K562 (cell line): ENCODE results near the gene RNF167. TPM values are rescaled to one million over a fixed set of nuclear protein-coding genes. Genes with fewer than 3 reads are reported as not detected.
A peak's percentile ranks its signal among the peaks of the same experiment; 100 is the strongest.

Source experiments
- CBX3 ChIP-seq, 2 experiments: IDR thresholded peaks; 1 replicate in 1 of 2; 2 replicates in 1 of 2; pipeline ENCODE4 v1.6.1; 2012; ENCODE audit warnings: inconsistent platforms in 2 of 2, low read length in 2 of 2, borderline replicate concordance in 1 of 2, control low read depth in 1 of 2
- KDM4B ChIP-seq, 2 experiments: fragments of 450-650 bp in 1 of 2; sonication (generic) in 1 of 2; IDR thresholded peaks; 2 replicates each; pipeline ENCODE4 v1.6.1; 2016 to 2017; ENCODE audit warnings: borderline replicate concordance in 2 of 2, antibody characterized with exemption in 1 of 2, low read depth in 1 of 2, mild to moderate bottlenecking in 1 of 2
- RBM15 ChIP-seq: fragments of 200-400 bp; formaldehyde crosslinking; IDR thresholded peaks from 2 replicates; pipeline ENCODE4 v1.6.1; 2018; ENCODE audit warnings: mild to moderate bottlenecking, low read length, moderate library complexity; ENCODE audit not compliant: insufficient read depth
- SP1 ChIP-seq: sonication (generic); formaldehyde crosslinking; IDR thresholded peaks from 2 replicates; pipeline ENCODE4 v1.8.1; 2022; ENCODE audit warnings: mild to moderate bottlenecking, missing genetic modification reagents
- TARDBP ChIP-seq: fragments of 450-650 bp; IDR thresholded peaks from 2 replicates; pipeline ENCODE4 v1.6.1; 2016
- ZFX ChIP-seq: sonication (generic); formaldehyde crosslinking; IDR thresholded peaks from 2 replicates; pipeline ENCODE4 v1.8.0; 2022; ENCODE audit warnings: mild to moderate bottlenecking, missing genetic modification reagents, moderate library complexity
- polyA plus RNA-seq, 8 experiments: library from polyadenylated mRNA; depleted of rRNA in 4 of 8; stranded (reverse) in 5 of 8; unstranded in 3 of 8; fragments of >200 nt; fragmentation: Nextera tagmentation in 2 of 8; fragmentation: Illumina TruSeq in 1 of 8; extraction: Ambion mirVana in 2 of 8; extraction: Trizol in 1 of 8; gene quantifications; 2 replicates each; pipeline versions ENCODE4 v1.2.1 to v1.2.3, GENCODE V29; 2011 to 2014; ENCODE audit warnings: inconsistent platforms in 1 of 8, missing spikeins in 1 of 8
- total RNA-seq, 7 experiments: library from RNA; depleted of rRNA in 6 of 7; stranded (reverse); fragments of >200 nt in 6 of 7; fragmentation: Illumina TruSeq in 2 of 7; extraction: Trizol in 2 of 7; gene quantifications; 2 replicates each; pipeline versions ENCODE4 v1.2.1 to v1.2.3, GENCODE V29; 2011 to 2021; ENCODE audit warnings: low replicate concordance in 1 of 7
- TF ChIP-seq, protein P1 (sequence below): sonication (generic); formaldehyde crosslinking; IDR thresholded peaks from 2 replicates; pipeline ENCODE4 v1.8.0; 2022; ENCODE audit warnings: mild to moderate bottlenecking, missing genetic modification reagents
- TF ChIP-seq, protein P2 (sequence below): IDR thresholded peaks from 2 replicates; pipeline ENCODE4 v1.6.1; 2011; ENCODE audit warnings: borderline replicate concordance, low read depth, mild to moderate bottlenecking, moderate library complexity, low read length; ENCODE audit not compliant: insufficient read depth, poor library complexity, severe bottlenecking
- TF ChIP-seq, protein P3 (sequence below): fragments of 250-450 bp; sonication (Bioruptor Pico); IDR thresholded peaks from 2 replicates; pipeline ENCODE4 v1.9.0; 2021; ENCODE audit warnings: mild to moderate bottlenecking, inconsistent platforms
- TF ChIP-seq, protein P4 (sequence below): sonication (generic); formaldehyde crosslinking; IDR thresholded peaks from 2 replicates; pipeline ENCODE4 v1.8.0; 2022; ENCODE audit warnings: missing genetic modification reagents, mild to moderate bottlenecking, moderate library complexity, borderline replicate concordance

Gene RNF167
- total and polyA plus RNA-seq, 9 of the 15 experiments (the other 6 are each of a cell fraction or from before 2014, with no cell fraction given), result 16.5 to 143 (median 45.5) TPM

DNA sequence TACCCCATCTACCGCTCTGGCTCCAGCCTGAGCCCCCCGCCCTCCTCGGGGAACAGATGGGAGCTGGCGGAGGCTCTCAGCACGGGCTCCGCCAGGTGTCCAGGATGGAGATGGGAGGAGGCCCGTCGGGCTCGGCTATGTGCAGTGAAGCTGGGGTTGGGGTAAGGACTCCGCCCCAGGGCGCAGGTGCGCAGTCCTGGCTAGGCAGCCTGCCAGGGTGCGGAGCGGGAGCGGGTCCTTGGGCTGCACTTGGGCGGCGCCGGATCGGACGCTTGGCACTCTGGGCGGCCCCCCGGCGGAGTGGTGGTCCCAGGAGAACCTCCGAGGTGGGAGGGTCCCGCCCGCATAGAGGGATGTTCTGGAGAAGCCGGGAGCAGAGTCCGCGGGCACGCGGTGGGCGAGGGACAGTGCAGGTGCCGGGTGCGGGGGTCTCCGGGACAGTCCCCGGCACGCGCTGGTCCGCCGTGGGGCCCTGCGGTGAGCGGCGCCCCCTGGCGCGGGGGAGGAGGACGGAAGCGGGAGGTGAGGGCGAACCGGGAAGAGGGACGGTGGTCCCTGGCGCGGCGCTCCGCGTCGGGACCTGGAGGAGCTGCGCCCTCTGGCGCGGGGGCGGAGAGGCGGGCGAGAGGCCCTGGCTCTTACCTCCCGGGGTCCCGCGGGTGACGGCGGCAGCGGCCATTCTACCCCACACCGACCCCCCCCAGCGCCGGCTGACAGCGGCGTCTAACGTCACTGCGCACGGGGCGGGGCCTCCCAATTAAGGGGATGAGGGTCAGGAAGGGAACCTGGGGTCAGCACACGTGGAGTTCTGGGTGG, 47.1 kb downstream of the RNF167 start, which contains the start of gene CAMTA2 (continued):
- TF ChIP-seq, protein P1, sequence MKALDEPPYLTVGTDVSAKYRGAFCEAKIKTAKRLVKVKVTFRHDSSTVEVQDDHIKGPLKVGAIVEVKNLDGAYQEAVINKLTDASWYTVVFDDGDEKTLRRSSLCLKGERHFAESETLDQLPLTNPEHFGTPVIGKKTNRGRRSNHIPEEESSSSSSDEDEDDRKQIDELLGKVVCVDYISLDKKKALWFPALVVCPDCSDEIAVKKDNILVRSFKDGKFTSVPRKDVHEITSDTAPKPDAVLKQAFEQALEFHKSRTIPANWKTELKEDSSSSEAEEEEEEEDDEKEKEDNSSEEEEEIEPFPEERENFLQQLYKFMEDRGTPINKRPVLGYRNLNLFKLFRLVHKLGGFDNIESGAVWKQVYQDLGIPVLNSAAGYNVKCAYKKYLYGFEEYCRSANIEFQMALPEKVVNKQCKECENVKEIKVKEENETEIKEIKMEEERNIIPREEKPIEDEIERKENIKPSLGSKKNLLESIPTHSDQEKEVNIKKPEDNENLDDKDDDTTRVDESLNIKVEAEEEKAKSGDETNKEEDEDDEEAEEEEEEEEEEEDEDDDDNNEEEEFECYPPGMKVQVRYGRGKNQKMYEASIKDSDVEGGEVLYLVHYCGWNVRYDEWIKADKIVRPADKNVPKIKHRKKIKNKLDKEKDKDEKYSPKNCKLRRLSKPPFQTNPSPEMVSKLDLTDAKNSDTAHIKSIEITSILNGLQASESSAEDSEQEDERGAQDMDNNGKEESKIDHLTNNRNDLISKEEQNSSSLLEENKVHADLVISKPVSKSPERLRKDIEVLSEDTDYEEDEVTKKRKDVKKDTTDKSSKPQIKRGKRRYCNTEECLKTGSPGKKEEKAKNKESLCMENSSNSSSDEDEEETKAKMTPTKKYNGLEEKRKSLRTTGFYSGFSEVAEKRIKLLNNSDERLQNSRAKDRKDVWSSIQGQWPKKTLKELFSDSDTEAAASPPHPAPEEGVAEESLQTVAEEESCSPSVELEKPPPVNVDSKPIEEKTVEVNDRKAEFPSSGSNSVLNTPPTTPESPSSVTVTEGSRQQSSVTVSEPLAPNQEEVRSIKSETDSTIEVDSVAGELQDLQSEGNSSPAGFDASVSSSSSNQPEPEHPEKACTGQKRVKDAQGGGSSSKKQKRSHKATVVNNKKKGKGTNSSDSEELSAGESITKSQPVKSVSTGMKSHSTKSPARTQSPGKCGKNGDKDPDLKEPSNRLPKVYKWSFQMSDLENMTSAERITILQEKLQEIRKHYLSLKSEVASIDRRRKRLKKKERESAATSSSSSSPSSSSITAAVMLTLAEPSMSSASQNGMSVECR (CRISPR knock-in tag), result peak; percentile 87
- TF ChIP-seq, protein P2, sequence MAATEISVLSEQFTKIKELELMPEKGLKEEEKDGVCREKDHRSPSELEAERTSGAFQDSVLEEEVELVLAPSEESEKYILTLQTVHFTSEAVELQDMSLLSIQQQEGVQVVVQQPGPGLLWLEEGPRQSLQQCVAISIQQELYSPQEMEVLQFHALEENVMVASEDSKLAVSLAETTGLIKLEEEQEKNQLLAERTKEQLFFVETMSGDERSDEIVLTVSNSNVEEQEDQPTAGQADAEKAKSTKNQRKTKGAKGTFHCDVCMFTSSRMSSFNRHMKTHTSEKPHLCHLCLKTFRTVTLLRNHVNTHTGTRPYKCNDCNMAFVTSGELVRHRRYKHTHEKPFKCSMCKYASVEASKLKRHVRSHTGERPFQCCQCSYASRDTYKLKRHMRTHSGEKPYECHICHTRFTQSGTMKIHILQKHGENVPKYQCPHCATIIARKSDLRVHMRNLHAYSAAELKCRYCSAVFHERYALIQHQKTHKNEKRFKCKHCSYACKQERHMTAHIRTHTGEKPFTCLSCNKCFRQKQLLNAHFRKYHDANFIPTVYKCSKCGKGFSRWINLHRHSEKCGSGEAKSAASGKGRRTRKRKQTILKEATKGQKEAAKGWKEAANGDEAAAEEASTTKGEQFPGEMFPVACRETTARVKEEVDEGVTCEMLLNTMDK, result peak; percentile 99
- TF ChIP-seq TARDBP, result 0 out of 2 replicates have a peak, but pooled peaks have one; percentile 36
- TF ChIP-seq, protein P3, sequence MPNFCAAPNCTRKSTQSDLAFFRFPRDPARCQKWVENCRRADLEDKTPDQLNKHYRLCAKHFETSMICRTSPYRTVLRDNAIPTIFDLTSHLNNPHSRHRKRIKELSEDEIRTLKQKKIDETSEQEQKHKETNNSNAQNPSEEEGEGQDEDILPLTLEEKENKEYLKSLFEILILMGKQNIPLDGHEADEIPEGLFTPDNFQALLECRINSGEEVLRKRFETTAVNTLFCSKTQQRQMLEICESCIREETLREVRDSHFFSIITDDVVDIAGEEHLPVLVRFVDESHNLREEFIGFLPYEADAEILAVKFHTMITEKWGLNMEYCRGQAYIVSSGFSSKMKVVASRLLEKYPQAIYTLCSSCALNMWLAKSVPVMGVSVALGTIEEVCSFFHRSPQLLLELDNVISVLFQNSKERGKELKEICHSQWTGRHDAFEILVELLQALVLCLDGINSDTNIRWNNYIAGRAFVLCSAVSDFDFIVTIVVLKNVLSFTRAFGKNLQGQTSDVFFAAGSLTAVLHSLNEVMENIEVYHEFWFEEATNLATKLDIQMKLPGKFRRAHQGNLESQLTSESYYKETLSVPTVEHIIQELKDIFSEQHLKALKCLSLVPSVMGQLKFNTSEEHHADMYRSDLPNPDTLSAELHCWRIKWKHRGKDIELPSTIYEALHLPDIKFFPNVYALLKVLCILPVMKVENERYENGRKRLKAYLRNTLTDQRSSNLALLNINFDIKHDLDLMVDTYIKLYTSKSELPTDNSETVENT (CRISPR knock-in tag), result peak; percentile 98
- TF ChIP-seq KDM4B (IDR thresholded peaks at IDR 0.05; ENCODE audit: borderline replicate concordance in 2 of 2, low read depth in 1 of 2), result peak in 1 of 2 experiments; percentile 74; a peak in 1 of 4 replicates
- TF ChIP-seq CBX3 (IDR thresholded peaks at IDR 0.05; ENCODE audit: borderline replicate concordance in 1 of 2, low read length in 2 of 2), result peak in 1 of 2 experiments; percentile 67; a peak in 1 of 3 replicates
- TF ChIP-seq RBM15, result no peak
- peak; percentile 65 for TF ChIP-seq SP1 (CRISPR knock-in tag)
- peak; percentile 78 for TF ChIP-seq ZFX
- TF ChIP-seq, protein P4, sequence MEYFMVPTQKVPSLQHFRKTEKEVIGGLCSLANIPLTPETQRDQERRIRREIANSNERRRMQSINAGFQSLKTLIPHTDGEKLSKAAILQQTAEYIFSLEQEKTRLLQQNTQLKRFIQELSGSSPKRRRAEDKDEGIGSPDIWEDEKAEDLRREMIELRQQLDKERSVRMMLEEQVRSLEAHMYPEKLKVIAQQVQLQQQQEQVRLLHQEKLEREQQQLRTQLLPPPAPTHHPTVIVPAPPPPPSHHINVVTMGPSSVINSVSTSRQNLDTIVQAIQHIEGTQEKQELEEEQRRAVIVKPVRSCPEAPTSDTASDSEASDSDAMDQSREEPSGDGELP, result peak; percentile 87; the same call in 1 of the 2 replicates
